GM12878 (cell line): ENCODE measurements around the gene ZNF470. TPM values are rescaled to one million over a fixed set of nuclear protein-coding genes. Genes with fewer than 3 reads are reported as not detected.

Experiments used
- ATAC-seq: fragments of 200-7000 bp; cut with Tn5 transposase; 3 replicates; pipeline ENCODE4 v1.9.1; 2020; ENCODE audit warnings: mild to moderate bottlenecking, moderate library complexity
- BruUV-seq: library from RNA; stranded (reverse); fragments of 400-500 nt; replicated peaks from 2 replicates; lab custom pipeline; 2021; lab: Mats Ljungman, UMichigan
- CTCF ChIA-PET: fragments of 300-600 bp; sonication (Branson Sonifier 250); formaldehyde crosslinking; extraction: SDS; loops from one replicate; lab custom pipeline; 2021; ENCODE audit warnings: inconsistent platforms; lab: Yijun Ruan, JAX
- POLR2A ChIA-PET: fragments of 350-600 bp; formaldehyde crosslinking; extraction: SDS; loops from one replicate; lab custom pipeline; 2021; ENCODE audit warnings: inconsistent platforms; lab: Charles Lee
- RAD21 ChIA-PET: fragments of 300-600 bp; sonication (Branson Sonifier 250); formaldehyde crosslinking; loops from one replicate; lab custom pipeline; 2023; ENCODE audit warnings: antibody characterized with exemption; ENCODE audit not compliant: unreplicated experiment; lab: Charles Lee
- SMC1A ChIA-PET: fragments of 300-600 bp; sonication (Branson Sonifier 250); formaldehyde crosslinking; loops from one replicate; lab custom pipeline; 2023; ENCODE audit not compliant: unreplicated experiment, uncharacterized antibody; lab: Charles Lee
- DNase-seq: peaks from one replicate; pipeline ENCODE4 v3.0.0-alpha.2; 2011; ENCODE audit warnings: low read depth, low spot score
- FAIRE-seq: peaks from 3 replicates; lab custom pipeline; 2011; peaks lifted over from hg19 to GRCh38; lab: Jason Lieb, UNC
- H2AFZ ChIP-seq: 2 replicates; pipeline ENCODE4 v1.6.0; 2011; ENCODE audit warnings: low read depth, low read length, control low read depth; ENCODE audit not compliant: control insufficient read depth
- H3K27ac ChIP-seq: 2 replicates; pipeline ENCODE4 v1.5.1; 2011; ENCODE audit warnings: control low read depth; ENCODE audit not compliant: control insufficient read depth, insufficient read depth
- H3K27me3 ChIP-seq, 2 experiments: replicated peaks in 1 of 2; 2 replicates each; pipeline versions ENCODE4 v1.6.0 to v1.6.1; 2011; ENCODE audit warnings: low read length in 1 of 2; ENCODE audit not compliant: control insufficient read depth in 2 of 2, insufficient read depth in 2 of 2
- H3K36me3 ChIP-seq, 2 experiments: 2 replicates each; pipeline ENCODE4 v1.5.1; 2011; ENCODE audit warnings: low read length in 1 of 2; ENCODE audit not compliant: control insufficient read depth in 2 of 2, insufficient read depth in 2 of 2
- H3K4me1 ChIP-seq: 2 replicates; pipeline ENCODE4 v1.6.1; 2011; ENCODE audit warnings: mild to moderate bottlenecking, low read length, moderate library complexity, mixed read lengths; ENCODE audit not compliant: control insufficient read depth, insufficient read depth
- H3K4me2 ChIP-seq: 2 replicates; pipeline ENCODE4 v1.6.0; 2011; ENCODE audit warnings: control low read depth; ENCODE audit not compliant: control insufficient read depth, insufficient read depth
- H3K4me3 ChIP-seq: fragments of 200-600 bp; sonication (generic); 2 replicates; pipeline ENCODE4 v1.5.1; 2016
- H3K79me2 ChIP-seq: 2 replicates; pipeline ENCODE4 v1.6.0; 2011; ENCODE audit warnings: low read length; ENCODE audit not compliant: control insufficient read depth, insufficient read depth
- H3K9ac ChIP-seq: 2 replicates; pipeline ENCODE4 v1.8.0; 2011; ENCODE audit warnings: low read length, control low read depth, mixed read lengths; ENCODE audit not compliant: control insufficient read depth, insufficient read depth
- H3K9me3 ChIP-seq: replicated peaks from 3 replicates; pipeline ENCODE4 v1.5.1; 2011; ENCODE audit warnings: mild to moderate bottlenecking, low read length; ENCODE audit not compliant: control insufficient read depth, insufficient read depth
- H4K20me1 ChIP-seq: 2 replicates; pipeline ENCODE4 v1.6.0; 2011; ENCODE audit not compliant: control insufficient read depth, insufficient read depth
- CBX3 ChIP-seq: fragments of 200-600 bp; sonication (generic); IDR thresholded peaks from 2 replicates; pipeline ENCODE4 v1.6.1; 2016; ENCODE audit warnings: low read depth, borderline replicate concordance
- IRF3 ChIP-seq: fragments of 450-650 bp; IDR thresholded peaks from 2 replicates; pipeline ENCODE4 v1.6.1; 2014; ENCODE audit warnings: mild to moderate bottlenecking
- NR2C1 ChIP-seq: fragments of 450-650 bp; IDR thresholded peaks from 2 replicates; pipeline ENCODE4 v1.6.1; 2017; ENCODE audit warnings: antibody characterized with exemption, mild to moderate bottlenecking, moderate library complexity
- ZNF207 ChIP-seq: fragments of 450-650 bp; IDR thresholded peaks from 2 replicates; pipeline ENCODE4 v1.6.1; 2014; ENCODE audit warnings: antibody characterized with exemption, mild to moderate bottlenecking, borderline replicate concordance
- ZNF274 ChIP-seq: IDR thresholded peaks from one replicate; pipeline ENCODE4 v1.8.0; 2011; ENCODE audit not compliant: insufficient read length, insufficient read depth
- whole genome bisulfite sequencing: methylation state at CpG from one replicate; pipeline ENCODE4 v1.1.6; 2016; ENCODE audit warnings: low lambda C conversion rate; ENCODE audit not compliant: insufficient replicate concordance, insufficient coverage; ENCODE audit errors: missing lambda C conversion rate; 5-methylcytosine and 5-hydroxymethylcytosine counted together
- in situ Hi-C: fragments of 300-500 bp; cut with MboI; formaldehyde crosslinking; loops from 9 replicates; pipeline ENCODE4 v1.14.3; 2018; ENCODE audit warnings: mixed read lengths
- intact Hi-C: fragments of 100-400 bp; cut with micrococcal nuclease; formaldehyde crosslinking; loops from one replicate; pipeline ENCODE4 v1.14.2; 2022; ENCODE audit not compliant: unreplicated experiment
- polyA plus RNA-seq, 11 experiments: library from polyadenylated mRNA; depleted of rRNA in 4 of 11; unstranded in 6 of 11; stranded (reverse) in 5 of 11; fragments of >200 nt; fragmentation: Nextera tagmentation in 4 of 11; fragmentation: Illumina TruSeq in 1 of 11; extraction: Ambion mirVana in 4 of 11; extraction: Trizol in 1 of 11; gene quantifications; 1 replicate in 1 of 11; 2 replicates in 10 of 11; pipeline versions ENCODE4 v1.2.1 to v1.2.3, GENCODE V29; 2011 to 2016; ENCODE audit warnings: inconsistent platforms in 2 of 11, missing spikeins in 2 of 11, low read depth in 1 of 11
- total RNA-seq, 4 experiments: library from RNA; depleted of rRNA in 3 of 4; stranded (reverse); fragments of >200 nt in 3 of 4; fragmentation: Illumina TruSeq in 1 of 4; extraction: Trizol in 1 of 4; gene quantifications; 2 replicates each; pipeline versions ENCODE4 v1.2.1 to v1.2.3, GENCODE V29; 2013 to 2021

ZNF470 gene
- total and polyA plus RNA-seq, 10 of the 15 experiments (the other 5 are each of a cell fraction or from before 2014, with no cell fraction given), result 0.16 to 1.4 (median 0.56) TPM

GRCh38 chr19:56577719-56578602, 10.7 kb downstream of the ZNF470 start:
- Histone ChIP-seq H3K4me3 (no peak overlapping the region), H3K9me3 (peaks cover 5% of the 10 kb centered on the region), H3K79me2 (no peaks in the 10 kb centered on the region), H2AFZ (no peak overlapping the region), H3K4me2 (no peak overlapping the region), H3K27me3 (no peaks in the 10 kb centered on the region), H3K27ac (no peak overlapping the region), H3K36me3 (no peaks in the 10 kb centered on the region), H3K4me1 (no peaks in the 10 kb centered on the region), H4K20me1 (no peaks in the 10 kb centered on the region), H3K9ac (no peak overlapping the region)
- RAD21 ChIA-PET, result no interaction called here
- intact Hi-C loops, result no loop called here
- SMC1A ChIA-PET, result no interaction called here
- CTCF ChIA-PET, result no interaction called here
- ATAC-seq (no peak), FAIRE-seq (no peak), DNase-seq (no peak)
- in situ Hi-C loops, result no loop called here
- BruUV-seq, result no TSS peak
- 94% methylated on average over 11 of the region's 11 CpGs for WGBS
- no peak for TF ChIP-seq CBX3
- no peak for TF ChIP-seq IRF3
- TF ChIP-seq ZNF274, result peak; percentile 41
- no peak for TF ChIP-seq ZNF207
- POLR2A ChIA-PET, result no interaction called here

GRCh38 chr19:56594446-56594782, 27.1 kb downstream of the ZNF470 start:
- Histone ChIP-seq H3K4me3 (0 out of 2 replicates have a peak overlapping the region, but pooled peaks have one; percentile 54), H3K27ac (no peak overlapping the region), H3K27me3 (no peaks in the 10 kb centered on the region), H3K4me2 (no peak overlapping the region), H4K20me1 (no peaks in the 10 kb centered on the region), H3K4me1 (no peaks in the 10 kb centered on the region; the same call in 1 of the 2 replicates), H3K9ac (no peak overlapping the region), H2AFZ (peak overlapping the region; percentile 37), H3K79me2 (peaks cover 2% of the 10 kb centered on the region; the same call in 1 of the 2 replicates), H3K36me3 (no peaks in the 10 kb centered on the region), H3K9me3 (peaks cover 2% of the 10 kb centered on the region; the same call in 2 of the 3 replicates)
- SMC1A ChIA-PET, result no interaction called here
- no peak for FAIRE-seq
- in situ Hi-C loops (no loop called here), intact Hi-C loops (no loop called here)
- BruUV-seq, result no TSS peak
- RAD21 ChIA-PET, result no interaction called here
- CTCF ChIA-PET, result interaction anchor here (0.6 kb wide), 1 partner anchor 55 kb away, joined by 4 read pairs; no protein-coding TSS in a partner anchor
- ATAC-seq, result no peak
- no peak for DNase-seq
- POLR2A ChIA-PET, result no interaction called here
- WGBS, result 50% methylated on average over 2 of the region's 4 CpGs
- TF ChIP-seq NR2C1, result no peak
